Parathyroid adenoma (tissue), 2 donors: Measurements from ENCODE around the gene AFG1L.

Source experiments
- H2AFZ ChIP-seq: fragments of 300-600 bp; sonication (generic); one replicate; pipeline ENCODE4 v1.7.0; 2017; ENCODE audit warnings: antibody characterized with exemption, mild to moderate bottlenecking
- H3K27ac ChIP-seq: fragments of 300-600 bp; sonication (generic); one replicate; pipeline ENCODE4 v1.7.0; 2017
- H3K27me3 ChIP-seq: fragments of 300-600 bp; sonication (generic); one replicate; pipeline ENCODE4 v1.7.0; 2017; ENCODE audit warnings: low read length; ENCODE audit not compliant: control insufficient read depth, insufficient read depth
- H3K36me3 ChIP-seq: fragments of 300-600 bp; sonication (generic); one replicate; pipeline ENCODE4 v1.7.0; 2017; ENCODE audit warnings: low read length; ENCODE audit not compliant: control insufficient read depth, insufficient read depth
- H3K4me1 ChIP-seq: fragments of 300-600 bp; sonication (generic); one replicate; pipeline ENCODE4 v1.7.0; 2017; ENCODE audit warnings: control low read depth
- H3K4me2 ChIP-seq: fragments of 300-600 bp; sonication (generic); one replicate; pipeline ENCODE4 v1.7.0; 2017; ENCODE audit warnings: low read length
- H3K4me3 ChIP-seq: fragments of 300-600 bp; sonication (generic); one replicate; pipeline ENCODE4 v1.7.0; 2017; ENCODE audit warnings: low read depth, low read length
- H3K79me2 ChIP-seq: fragments of 300-600 bp; sonication (generic); one replicate; pipeline ENCODE4 v1.7.0; 2017; ENCODE audit warnings: control low read depth
- H3K9ac ChIP-seq: fragments of 300-600 bp; sonication (generic); one replicate; pipeline ENCODE4 v1.7.0; 2017; ENCODE audit warnings: mild to moderate bottlenecking
- H3K9me3 ChIP-seq: fragments of 300-600 bp; sonication (generic); one replicate; pipeline ENCODE4 v1.7.0; 2017; ENCODE audit warnings: low read length; ENCODE audit not compliant: control insufficient read depth
- TF ChIP-seq, protein P1 (sequence below): fragments of 300-600 bp; sonication (generic); IDR thresholded peaks from one replicate; pipeline ENCODE4 v1.7.0; 2017; ENCODE audit warnings: antibody characterized with exemption, mild to moderate bottlenecking
- donor health status: primary hyperparathyroidism.

AFG1L gene

DNA sequence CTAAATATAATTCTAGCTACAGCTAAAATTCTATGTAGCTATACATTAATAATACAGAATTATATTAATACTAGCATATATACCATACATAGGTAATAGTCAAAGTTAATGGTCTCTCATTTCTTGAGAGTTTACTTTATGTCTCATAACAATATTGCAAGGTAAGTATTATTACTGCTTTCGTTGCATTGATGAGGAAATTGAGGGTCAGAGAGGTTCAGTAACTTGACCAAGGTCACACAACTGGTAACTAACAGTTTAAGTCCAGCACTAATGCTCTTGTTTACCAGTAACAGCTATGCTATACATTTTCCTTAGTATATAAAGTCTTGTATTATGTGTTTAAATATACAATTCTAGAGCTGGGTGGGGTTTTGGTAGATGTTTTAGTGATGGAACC lies 67.6 kb downstream of the AFG1L start:
- H3K4me3 ChIP-seq, result no peak overlapping the region
- H3K4me2 ChIP-seq, result no peak overlapping the region
- H2AFZ ChIP-seq, result no peak overlapping the region
- TF ChIP-seq, protein P1, sequence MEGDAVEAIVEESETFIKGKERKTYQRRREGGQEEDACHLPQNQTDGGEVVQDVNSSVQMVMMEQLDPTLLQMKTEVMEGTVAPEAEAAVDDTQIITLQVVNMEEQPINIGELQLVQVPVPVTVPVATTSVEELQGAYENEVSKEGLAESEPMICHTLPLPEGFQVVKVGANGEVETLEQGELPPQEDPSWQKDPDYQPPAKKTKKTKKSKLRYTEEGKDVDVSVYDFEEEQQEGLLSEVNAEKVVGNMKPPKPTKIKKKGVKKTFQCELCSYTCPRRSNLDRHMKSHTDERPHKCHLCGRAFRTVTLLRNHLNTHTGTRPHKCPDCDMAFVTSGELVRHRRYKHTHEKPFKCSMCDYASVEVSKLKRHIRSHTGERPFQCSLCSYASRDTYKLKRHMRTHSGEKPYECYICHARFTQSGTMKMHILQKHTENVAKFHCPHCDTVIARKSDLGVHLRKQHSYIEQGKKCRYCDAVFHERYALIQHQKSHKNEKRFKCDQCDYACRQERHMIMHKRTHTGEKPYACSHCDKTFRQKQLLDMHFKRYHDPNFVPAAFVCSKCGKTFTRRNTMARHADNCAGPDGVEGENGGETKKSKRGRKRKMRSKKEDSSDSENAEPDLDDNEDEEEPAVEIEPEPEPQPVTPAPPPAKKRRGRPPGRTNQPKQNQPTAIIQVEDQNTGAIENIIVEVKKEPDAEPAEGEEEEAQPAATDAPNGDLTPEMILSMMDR, result no peak
- no peak overlapping the region for H3K27ac ChIP-seq
- H3K9me3 ChIP-seq, result no peaks in the 10 kb centered on the region
- H3K36me3 ChIP-seq, result no peaks in the 10 kb centered on the region
- H3K4me1 ChIP-seq, result no peaks in the 10 kb centered on the region
- no peaks in the 10 kb centered on the region for H3K79me2 ChIP-seq
- no peaks in the 10 kb centered on the region for H3K27me3 ChIP-seq
- H3K9ac ChIP-seq, result no peak overlapping the region

DNA sequence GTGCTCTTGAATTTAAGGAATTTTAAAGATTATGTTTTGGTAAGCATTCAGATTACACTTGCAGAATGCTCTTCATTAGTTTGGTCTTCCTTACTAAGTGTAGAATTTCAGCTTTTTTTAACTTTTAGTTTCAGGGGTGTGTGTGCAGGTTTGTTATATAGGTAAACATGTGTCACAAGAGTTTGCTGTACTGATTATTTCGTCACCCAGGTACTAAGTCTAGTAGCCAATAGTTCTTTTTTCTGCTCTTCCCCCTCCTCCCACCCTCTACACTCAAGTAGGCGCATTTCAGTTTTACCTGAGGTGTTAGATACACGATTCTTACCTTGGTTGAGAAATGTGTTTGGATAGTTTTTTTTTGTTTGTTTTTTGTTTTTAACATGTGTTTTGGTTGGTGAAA lies 68.3 kb downstream of the AFG1L start:
- Histone ChIP-seq H3K4me3 (no peak overlapping the region), H3K4me2 (no peak overlapping the region), H3K4me1 (no peaks in the 10 kb centered on the region), H3K27me3 (no peaks in the 10 kb centered on the region), H2AFZ (no peak overlapping the region), H3K9me3 (no peaks in the 10 kb centered on the region), H3K36me3 (no peaks in the 10 kb centered on the region), H3K27ac (no peak overlapping the region), H3K79me2 (no peaks in the 10 kb centered on the region), H3K9ac (no peak overlapping the region)
- TF ChIP-seq, protein P1, result no peak

DNA sequence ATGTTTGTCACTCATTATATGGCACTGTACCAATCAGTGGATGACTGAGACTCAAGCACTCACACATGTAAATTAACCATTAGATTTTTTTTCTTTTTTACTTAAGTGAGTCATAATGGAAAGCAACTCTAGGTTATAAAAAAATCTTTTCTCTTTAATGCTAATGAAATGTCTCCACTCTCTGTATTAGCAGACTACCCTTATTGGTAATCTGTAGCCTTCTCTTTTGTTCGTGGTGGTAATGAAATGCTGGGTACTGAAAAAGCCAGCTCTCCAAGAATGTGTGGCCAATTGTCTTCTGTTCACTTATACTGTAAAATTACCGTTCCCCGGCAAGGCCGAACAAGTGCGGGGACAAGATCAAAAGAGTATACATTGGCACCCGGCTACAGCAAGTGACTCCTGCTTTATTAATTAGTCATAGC lies 69.0 kb downstream of the AFG1L start:
- Histone ChIP-seq H3K36me3 (no peaks in the 10 kb centered on the region), H3K4me3 (no peak overlapping the region), H3K79me2 (no peaks in the 10 kb centered on the region), H3K9me3 (no peaks in the 10 kb centered on the region), H3K9ac (no peak overlapping the region), H3K4me2 (no peak overlapping the region), H3K27ac (no peak overlapping the region), H3K27me3 (no peaks in the 10 kb centered on the region), H3K4me1 (no peaks in the 10 kb centered on the region), H2AFZ (no peak overlapping the region)
- TF ChIP-seq, protein P1, result no peak

DNA sequence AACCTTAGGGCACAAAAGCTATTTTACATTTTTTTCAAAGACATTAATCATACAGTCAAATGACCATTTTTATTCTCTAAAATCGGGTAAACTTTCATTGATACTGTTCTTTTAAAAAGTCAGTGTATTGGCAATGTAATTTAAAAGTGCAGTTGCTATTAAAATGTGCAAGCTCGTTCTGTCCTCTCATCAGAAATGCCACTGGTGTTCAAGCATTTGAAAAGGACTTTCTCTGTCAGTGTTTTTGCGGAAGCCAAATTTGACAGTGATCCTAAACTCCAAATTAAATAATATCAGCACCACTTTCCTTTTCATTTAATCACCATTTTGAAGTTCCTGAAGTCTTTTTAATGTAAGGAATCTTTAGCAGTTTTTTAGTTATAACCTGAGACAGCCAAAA lies 69.6 kb downstream of the AFG1L start:
- Histone ChIP-seq H3K9me3 (no peaks in the 10 kb centered on the region), H3K79me2 (no peaks in the 10 kb centered on the region), H2AFZ (no peak overlapping the region), H3K4me1 (no peaks in the 10 kb centered on the region), H3K9ac (no peak overlapping the region), H3K4me2 (no peak overlapping the region), H3K4me3 (no peak overlapping the region), H3K36me3 (no peaks in the 10 kb centered on the region), H3K27me3 (no peaks in the 10 kb centered on the region), H3K27ac (no peak overlapping the region)
- TF ChIP-seq, protein P1, result no peak

DNA sequence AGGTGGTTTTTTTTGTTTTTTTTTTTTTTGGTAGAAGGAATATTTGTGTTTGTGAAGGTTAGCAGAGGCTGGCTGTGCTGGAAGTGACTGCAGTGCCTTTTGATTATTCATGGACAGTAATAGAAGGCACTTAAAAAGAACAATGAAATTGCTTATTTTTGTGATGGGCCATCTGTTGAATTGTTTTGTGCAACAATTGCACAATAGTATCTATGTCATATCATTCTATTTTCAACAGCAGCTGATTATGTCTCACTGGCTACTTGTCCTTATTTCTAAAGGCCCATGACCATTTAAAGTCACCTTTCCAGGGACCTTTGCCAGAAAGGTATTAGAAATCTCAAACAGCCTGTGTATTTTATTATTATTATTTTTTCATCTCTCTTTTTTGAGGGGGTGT lies 70.6 kb downstream of the AFG1L start:
- no peak overlapping the region for H3K4me3 ChIP-seq
- no peaks in the 10 kb centered on the region for H3K79me2 ChIP-seq
- H3K27me3 ChIP-seq, result no peaks in the 10 kb centered on the region
- H3K36me3 ChIP-seq, result no peaks in the 10 kb centered on the region
- H3K27ac ChIP-seq, result no peak overlapping the region
- H2AFZ ChIP-seq, result no peak overlapping the region
- no peaks in the 10 kb centered on the region for H3K4me1 ChIP-seq
- H3K9ac ChIP-seq, result no peak overlapping the region
- no peaks in the 10 kb centered on the region for H3K9me3 ChIP-seq
- H3K4me2 ChIP-seq, result no peak overlapping the region
- TF ChIP-seq, protein P1, result no peak
